ENCODE results near the gene CAMK2N1.
A peak's percentile ranks its signal among the peaks of the same experiment; 100 is the strongest.
"Not testable (repeated sequence)": the region's sequence is repeated elsewhere in the genome, so short reads cannot be mapped to it uniquely, and the experiment has no call there.

The CAMK2N1 gene

GRCh38 chr1:20485527-20486456 is at the start of gene CAMK2N1:
CAMK2N1 (minus strand) TSS chr1:20486210; CDS start chr1:20485379, 831 bp downstream.
- DNase-seq = peak; percentile 80

- DNase-seq = no peak
These were observed 48.8 kb upstream of the CAMK2N1 start for GRCh38 chr1:20534659-20535417.

- DNase-seq = no peak
These were observed 47.6 kb upstream of the CAMK2N1 start for GRCh38 chr1:20533635-20534034.

- DNase-seq = no peak
These were observed 44.9 kb upstream of the CAMK2N1 start for GRCh38 chr1:20530901-20531300.

- DNase-seq = no peak
These were observed 44.3 kb upstream of the CAMK2N1 start for GRCh38 chr1:20530306-20530705.

- no peak for DNase-seq
These were observed 42.2 kb upstream of the CAMK2N1 start for GRCh38 chr1:20528221-20528620.

- no peak for DNase-seq
These were observed 40.3 kb upstream of the CAMK2N1 start for GRCh38 chr1:20526267-20526666.

- peak; percentile 87 for DNase-seq
These were observed 36.2 kb upstream of the CAMK2N1 start for GRCh38 chr1:20521960-20522861.

- not testable (repeated sequence) for DNase-seq
These were observed 33.7 kb upstream of the CAMK2N1 start for GRCh38 chr1:20519609-20520262.

- no peak for DNase-seq
These were observed 25.8 kb upstream of the CAMK2N1 start for GRCh38 chr1:20511518-20512428.

GRCh38 chr1:20508411-20508771 is 22.4 kb upstream of the CAMK2N1 start:
- no peak for DNase-seq

GRCh38 chr1:20507564-20508410 is 21.8 kb upstream of the CAMK2N1 start, which contains the start of gene MUL1:
MUL1 (minus strand) TSS chr1:20508151; CDS start chr1:20508024, 127 bp downstream.
- DNase-seq = peak; percentile 96

GRCh38 chr1:20507248-20507563 is 21.2 kb upstream of the CAMK2N1 start:
- no peak for DNase-seq

GRCh38 chr1:20505488-20505887 is 19.5 kb upstream of the CAMK2N1 start:
- no peak for DNase-seq

- DNase-seq = no peak
These were observed 14.7 kb upstream of the CAMK2N1 start for GRCh38 chr1:20500716-20501115.

- DNase-seq = no peak
These were observed 13.7 kb upstream of the CAMK2N1 start for GRCh38 chr1:20499718-20500117.

GRCh38 chr1:20499105-20499504 is 13.1 kb upstream of the CAMK2N1 start:
- no peak for DNase-seq

GRCh38 chr1:20498116-20498515 is 12.1 kb upstream of the CAMK2N1 start:
- no peak for DNase-seq

- DNase-seq = no peak
These were observed 11.5 kb upstream of the CAMK2N1 start for GRCh38 chr1:20497506-20497905.

GRCh38 chr1:20496725-20497383 is 10.8 kb upstream of the CAMK2N1 start:
- not testable (repeated sequence) for DNase-seq
